ENCODE results near the gene ELOVL7.
"Not testable (repeated sequence)": the region's sequence is repeated elsewhere in the genome, so short reads cannot be mapped to it uniquely, and the experiment has no call there.

Gene ELOVL7

DNA sequence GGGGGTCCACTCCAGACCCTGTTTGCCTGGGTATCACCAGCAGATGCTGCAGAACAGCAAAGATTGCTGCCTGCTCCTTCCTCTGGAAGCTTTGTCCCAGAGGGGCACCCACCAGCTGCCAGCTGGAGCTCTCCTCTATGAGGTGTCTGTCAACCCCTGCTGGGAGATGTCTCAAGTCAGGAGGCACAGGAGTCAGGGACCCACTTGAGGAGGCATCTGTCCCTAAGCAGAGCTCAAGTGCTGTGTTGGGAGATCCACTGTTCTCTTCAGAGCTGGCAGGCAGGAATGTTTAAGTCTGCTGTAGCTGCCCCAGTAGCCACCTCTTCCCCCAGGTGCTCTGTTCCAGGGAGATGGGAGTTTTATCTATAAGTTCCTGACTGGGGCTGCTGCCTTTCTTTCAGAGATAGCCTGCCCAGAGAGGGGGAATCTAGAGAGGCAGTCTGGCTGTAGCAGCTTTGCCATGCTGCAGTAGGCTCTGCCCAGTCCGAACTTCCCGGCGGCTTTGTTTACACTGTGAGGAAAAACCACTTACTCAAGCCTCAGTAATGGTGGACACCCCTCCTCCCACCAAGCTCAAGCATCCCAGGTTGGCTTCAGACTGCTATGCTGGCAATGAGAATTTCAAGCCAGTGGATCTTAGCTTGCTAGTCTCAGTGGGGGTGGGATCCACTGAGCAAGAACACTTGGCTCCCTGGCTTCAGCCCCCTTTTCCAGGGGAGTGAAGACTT lies 128.7 kb downstream of the ELOVL7 start:
- not testable (repeated sequence) for DNase-seq (ENCODE audit: low read depth in 3 of 3)

DNA sequence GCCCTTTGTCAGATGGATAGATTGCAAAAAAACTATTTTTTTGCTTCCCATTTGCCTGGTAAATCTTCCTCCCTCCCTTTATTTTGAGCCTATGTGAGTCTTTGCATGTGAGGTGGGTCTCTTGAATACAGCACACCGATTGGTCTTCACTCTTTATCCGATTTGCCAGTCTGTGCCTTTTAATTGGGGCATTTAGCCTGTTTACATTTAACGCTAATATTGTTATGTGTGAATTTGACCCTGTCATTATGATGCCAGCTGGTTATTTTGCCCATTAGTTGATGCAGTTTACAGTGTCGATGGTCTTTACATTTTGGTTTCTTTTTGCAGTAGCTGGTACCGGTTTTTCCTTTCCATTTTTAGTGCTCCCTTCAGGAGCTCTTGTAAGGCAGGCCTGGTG lies 131.1 kb downstream of the ELOVL7 start:
- no peak for DNase-seq (ENCODE audit: low read depth in 3 of 3)

GRCh38 chr5:60711892-60712291 lies 132.2 kb downstream of the ELOVL7 start:
- not testable (repeated sequence) for DNase-seq (ENCODE audit: low read depth in 3 of 3)

GRCh38 chr5:60710362-60710761 lies 133.7 kb downstream of the ELOVL7 start:
- no peak for DNase-seq (ENCODE audit: low read depth in 3 of 3)

GRCh38 chr5:60705144-60705543 lies 138.9 kb downstream of the ELOVL7 start:
- DNase-seq (ENCODE audit: low read depth in 3 of 3), result no peak

DNA sequence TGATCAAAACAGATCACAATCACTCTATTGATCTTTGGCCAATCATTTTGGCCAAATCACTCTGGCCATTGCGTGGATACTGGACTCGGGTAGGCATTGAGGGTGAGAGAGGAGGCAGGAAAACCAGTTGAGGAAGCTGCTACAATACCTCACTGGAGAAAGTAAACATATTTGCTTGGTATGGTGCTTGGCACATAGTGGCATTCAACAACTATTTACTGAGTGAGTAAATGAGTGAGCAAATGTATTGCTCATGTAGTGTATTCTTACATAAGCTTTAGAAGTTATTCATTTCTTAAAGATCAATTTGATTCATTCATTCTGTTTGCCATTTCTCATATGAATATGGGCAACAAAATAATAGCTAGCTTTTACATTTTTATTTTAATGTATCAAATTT lies 140.1 kb downstream of the ELOVL7 start:
- DNase-seq (ENCODE audit: low read depth in 3 of 3), result no peak
